Measurements from ENCODE around the gene PYDC1. TPM values are rescaled to one million over a fixed set of nuclear protein-coding genes. Genes with fewer than 3 reads are reported as not detected.
A peak's percentile ranks its signal among the peaks of the same experiment; 100 is the strongest.

The PYDC1 gene
- total and polyA plus RNA-seq, 10 of the 15 experiments (the other 5 are each of a cell fraction or from before 2014, with no cell fraction given): not detected

- ChIA-PET POLR2A (interaction anchor here (0.5 to 2.5 kb wide), 8 partner anchors 20 to 693 kb away, joined by 3 to 26 read pairs (median 6); partner anchors contain the start of genes KAT8, PYCARD, ZNF267 and ZNF646), RAD21 (ENCODE audit: unreplicated experiment) (interaction anchor here (0.7 to 2.6 kb wide), 4 partner anchors 21 to 108 kb away, joined by 3 to 20 read pairs (median 8); partner anchors contain the start of genes PYCARD and ZNF668), SMC1A (ENCODE audit: uncharacterized antibody, unreplicated experiment) (interaction anchor here (0.7 to 2.1 kb wide), 5 partner anchors 21 to 688 kb away, joined by 3 to 6 read pairs (median 5); partner anchors contain the start of genes PYCARD, ZNF646 and ZNF668), CTCF (interaction anchor here (1.2 to 2.5 kb wide), 3 partner anchors 22 to 201 kb away, joined by 4 to 13 read pairs (median 6); partner anchors contain the start of gene PYCARD)
- peak overlapping the region; percentile 87 for H3K4me2 ChIP-seq (ENCODE audit: control insufficient read depth, insufficient read depth)
- H2AFZ ChIP-seq (ENCODE audit: control insufficient read depth, low read depth, low read length): no peak overlapping the region
- 0 out of 3 replicates have a peak, but pooled peaks cover 1% of the 10 kb centered on the region for H3K9me3 ChIP-seq (replicated peaks; ENCODE audit: control insufficient read depth, insufficient read depth, low read length)
- peaks cover 18 to 23% of the 10 kb centered on the region in 2 experiments for H3K36me3 ChIP-seq (ENCODE audit: control insufficient read depth in 2 of 2, insufficient read depth in 2 of 2, low read length in 1 of 2)
- peak overlapping the region; percentile 91 for H3K9ac ChIP-seq (ENCODE audit: control insufficient read depth, insufficient read depth, low read length)
- FAIRE-seq (no peak), ATAC-seq (0 out of 3 replicates have a peak, but pooled peaks have one; percentile 0), DNase-seq (ENCODE audit: low read depth, low spot score) (no peak)
- no peaks in the 10 kb centered on the region for H3K27me3 ChIP-seq (replicated peaks in 1 of 2; ENCODE audit: control insufficient read depth in 2 of 2, insufficient read depth in 2 of 2, low read length in 1 of 2)
- H3K79me2 ChIP-seq (ENCODE audit: control insufficient read depth, insufficient read depth, low read length): peaks cover 66% of the 10 kb centered on the region
- in situ Hi-C loops (cut with MboI): no loop called here
- H3K4me1 ChIP-seq (ENCODE audit: control insufficient read depth, insufficient read depth, low read length): peaks cover 22% of the 10 kb centered on the region
- H3K4me3 ChIP-seq: peak overlapping the region; percentile 87
- H3K27ac ChIP-seq (ENCODE audit: control insufficient read depth, insufficient read depth): peak overlapping the region; percentile 98
- H4K20me1 ChIP-seq (ENCODE audit: control insufficient read depth, insufficient read depth): peaks cover 26% of the 10 kb centered on the region
- WGBS (ENCODE audit: insufficient coverage, insufficient replicate concordance, low lambda C conversion rate, missing lambda C conversion rate): 1% methylated on average over 31 of the region's 31 CpGs
- TSS peak; percentile 52 for BruUV-seq (replicated peaks)
- intact Hi-C loops (cut with micrococcal nuclease; ENCODE audit: unreplicated experiment): loop anchor here (5.0 to 10.0 kb wide), 2 partner anchors 184 to 694 kb away; partner anchors contain the start of gene ZNF267
- TF ChIP-seq SUPT20H (IDR thresholded peaks at IDR 0.05; ENCODE audit: borderline replicate concordance, control insufficient read depth, low read depth, low read length): no peak
- TF ChIP-seq RAD21 (IDR thresholded peaks at IDR 0.05; ENCODE audit: insufficient read depth, low read depth, low read length): no peak
- TF ChIP-seq CHD1 (IDR thresholded peaks at IDR 0.05; ENCODE audit: low read depth, low read length): peak; percentile 58; the same call in 1 of the 2 replicates
- no peak for TF ChIP-seq MXI1 (IDR thresholded peaks at IDR 0.05; ENCODE audit: low read depth, low read length)
- TF ChIP-seq RUNX3 (IDR thresholded peaks at IDR 0.05; ENCODE audit: low read length): 0 out of 2 replicates have a peak, but pooled peaks have one; percentile 0
- no peak for TF ChIP-seq NFXL1 (IDR thresholded peaks at IDR 0.05; ENCODE audit: borderline replicate concordance)
- TF ChIP-seq, protein P1, sequence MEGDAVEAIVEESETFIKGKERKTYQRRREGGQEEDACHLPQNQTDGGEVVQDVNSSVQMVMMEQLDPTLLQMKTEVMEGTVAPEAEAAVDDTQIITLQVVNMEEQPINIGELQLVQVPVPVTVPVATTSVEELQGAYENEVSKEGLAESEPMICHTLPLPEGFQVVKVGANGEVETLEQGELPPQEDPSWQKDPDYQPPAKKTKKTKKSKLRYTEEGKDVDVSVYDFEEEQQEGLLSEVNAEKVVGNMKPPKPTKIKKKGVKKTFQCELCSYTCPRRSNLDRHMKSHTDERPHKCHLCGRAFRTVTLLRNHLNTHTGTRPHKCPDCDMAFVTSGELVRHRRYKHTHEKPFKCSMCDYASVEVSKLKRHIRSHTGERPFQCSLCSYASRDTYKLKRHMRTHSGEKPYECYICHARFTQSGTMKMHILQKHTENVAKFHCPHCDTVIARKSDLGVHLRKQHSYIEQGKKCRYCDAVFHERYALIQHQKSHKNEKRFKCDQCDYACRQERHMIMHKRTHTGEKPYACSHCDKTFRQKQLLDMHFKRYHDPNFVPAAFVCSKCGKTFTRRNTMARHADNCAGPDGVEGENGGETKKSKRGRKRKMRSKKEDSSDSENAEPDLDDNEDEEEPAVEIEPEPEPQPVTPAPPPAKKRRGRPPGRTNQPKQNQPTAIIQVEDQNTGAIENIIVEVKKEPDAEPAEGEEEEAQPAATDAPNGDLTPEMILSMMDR (IDR thresholded peaks at IDR 0.05 in 2 of 3, conservative IDR thresholded peaks at IDR 0.05 in 1 of 3; ENCODE audit: control insufficient read depth in 2 of 3, extremely low read depth in 1 of 3, insufficient read depth in 1 of 3, low read depth in 3 of 3, low read length in 3 of 3): no peak
- no peak for TF ChIP-seq RBBP5 (conservative IDR thresholded peaks at IDR 0.05)
- TF ChIP-seq MTA2 (IDR thresholded peaks at IDR 0.05; ENCODE audit: low read depth): no peak
- TF ChIP-seq POLR2A (IDR thresholded peaks at IDR 0.05; ENCODE audit: low read depth, low read length): peak; percentile 53; the same call in 1 of the 2 replicates
- TF ChIP-seq CUX1 (IDR thresholded peaks at IDR 0.05; ENCODE audit: insufficient replicate concordance, low read depth, low read length): no peak
- TF ChIP-seq STAT3 (IDR thresholded peaks at IDR 0.05; ENCODE audit: low read depth, low read length): no peak
- no peak for TF ChIP-seq GATAD2B (conservative IDR thresholded peaks at IDR 0.05; ENCODE audit: low read depth)
- no peak for TF ChIP-seq NR2C2 (IDR thresholded peaks at IDR 0.05; ENCODE audit: borderline replicate concordance, control insufficient read depth, insufficient read length, low read depth)
- no peak for TF ChIP-seq CBFB (IDR thresholded peaks at IDR 0.05; ENCODE audit: low read depth)
- no peak for TF ChIP-seq YBX1 (IDR thresholded peaks at IDR 0.05)
These were observed 35.7 kb downstream of the PYDC1 start for GRCh38 chr16:31181102-31181830.

All from GM12878 (cell line).